Germinal center (tissue), 1 donor: ENCODE data around the gene RYR1.
"Not testable (repeated sequence)": the region's sequence is repeated elsewhere in the genome, so short reads cannot be mapped to it uniquely, and the experiment has no call there.

ENCODE experiments used
- DNase-seq: peaks from one replicate; pipeline ENCODE4 v3.0.0; 2012; ENCODE audit warnings: mixed read lengths, low spot score

RYR1 gene

DNA sequence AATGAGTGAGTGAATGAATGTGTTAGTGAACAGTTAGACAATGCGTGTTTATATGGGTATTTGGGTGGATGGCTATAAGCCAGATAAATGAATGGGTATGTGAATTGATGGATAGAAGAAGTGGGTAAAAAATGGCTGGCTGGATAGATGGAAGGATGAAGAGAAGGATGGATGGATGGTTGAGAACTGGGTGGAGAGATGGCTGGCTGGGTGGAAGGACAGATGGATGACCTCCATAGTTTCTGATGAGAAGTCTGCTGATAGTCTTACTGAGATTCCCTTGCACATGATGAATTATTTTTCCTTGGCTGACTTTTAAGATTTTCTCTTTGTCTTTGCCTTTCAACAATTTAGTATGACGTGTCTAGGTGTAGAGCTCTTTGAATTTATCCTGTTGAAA, 57.4 kb downstream of the RYR1 start:
- DNase-seq, result no peak

DNA sequence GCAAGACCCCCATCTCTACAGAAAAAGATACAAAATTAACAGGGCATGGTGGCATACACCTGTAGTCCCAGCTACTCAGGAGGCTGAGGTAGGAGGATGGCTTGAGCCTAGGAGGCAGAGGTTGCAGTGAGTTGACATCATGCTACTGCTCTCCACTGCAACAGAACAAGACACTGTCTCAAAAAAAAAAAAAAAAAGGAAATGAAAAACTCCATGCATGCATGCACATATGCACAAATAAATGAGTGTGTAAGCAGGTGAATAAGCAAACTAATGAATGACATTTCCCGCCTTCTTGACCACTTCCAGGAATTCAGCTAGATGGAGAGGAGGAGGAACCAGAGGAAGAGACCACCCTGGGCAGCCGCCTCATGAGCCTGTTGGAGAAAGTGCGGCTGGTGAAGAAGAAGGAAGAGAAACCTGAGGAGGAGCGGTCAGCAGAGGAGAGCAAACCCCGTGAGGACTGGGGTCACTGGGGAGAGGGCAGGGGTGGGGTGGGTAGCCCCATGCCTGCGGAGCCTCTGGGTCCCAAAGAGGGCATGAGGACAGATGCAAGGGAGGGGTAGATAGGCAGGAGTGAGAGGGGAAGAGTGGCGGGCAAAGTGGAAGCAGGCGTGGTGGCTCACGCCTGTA, 58.8 kb downstream of the RYR1 start:
- no peak for DNase-seq

GRCh38 chr19:38494379-38494778, 60.9 kb downstream of the RYR1 start:
- no peak for DNase-seq

- DNase-seq, result not testable (repeated sequence)
These were observed 61.9 kb downstream of the RYR1 start for GRCh38 chr19:38495375-38495774.

DNA sequence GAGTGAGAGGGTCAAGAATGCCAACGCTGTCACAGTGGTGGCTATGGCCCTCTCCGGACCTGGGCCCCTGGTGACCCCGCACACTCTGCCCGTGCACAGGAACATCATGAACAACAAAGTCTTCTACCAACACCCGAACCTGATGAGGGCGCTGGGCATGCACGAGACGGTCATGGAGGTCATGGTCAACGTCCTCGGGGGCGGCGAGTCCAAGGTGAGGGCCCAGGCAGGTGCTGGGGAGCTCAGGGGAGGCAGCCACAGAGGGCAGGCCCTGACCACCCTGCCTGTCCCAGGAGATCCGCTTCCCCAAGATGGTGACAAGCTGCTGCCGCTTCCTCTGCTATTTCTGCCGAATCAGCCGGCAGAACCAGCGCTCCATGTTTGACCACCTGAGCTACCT, 62.6 kb downstream of the RYR1 start:
- DNase-seq, result no peak

- no peak for DNase-seq
These were observed 63.4 kb downstream of the RYR1 start for GRCh38 chr19:38496603-38497487.

DNA sequence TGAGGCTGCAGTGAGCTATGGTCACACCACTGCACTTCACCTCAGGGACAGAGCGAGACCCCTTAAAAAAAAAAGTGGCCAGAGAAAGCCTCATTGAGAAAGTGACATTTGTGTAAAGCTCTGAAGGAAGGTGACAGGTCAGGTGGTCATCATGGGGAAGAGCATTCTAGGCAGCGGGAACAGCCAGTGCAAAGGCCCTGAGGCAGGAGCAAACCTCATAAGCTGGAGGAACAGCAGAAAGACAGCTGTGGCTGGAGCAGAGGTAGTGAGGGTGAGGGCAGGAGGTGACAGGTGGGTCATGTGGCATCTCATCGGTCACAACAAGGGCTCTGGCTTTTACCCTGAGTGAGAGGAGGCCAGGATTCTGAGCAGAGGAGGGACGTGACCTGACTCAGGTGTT, 64.4 kb downstream of the RYR1 start:
- no peak for DNase-seq

- DNase-seq, result no peak
These were observed 66.0 kb downstream of the RYR1 start for GRCh38 chr19:38499532-38499931.

GRCh38 chr19:38500450-38500849, 67.0 kb downstream of the RYR1 start:
- no peak for DNase-seq

DNA sequence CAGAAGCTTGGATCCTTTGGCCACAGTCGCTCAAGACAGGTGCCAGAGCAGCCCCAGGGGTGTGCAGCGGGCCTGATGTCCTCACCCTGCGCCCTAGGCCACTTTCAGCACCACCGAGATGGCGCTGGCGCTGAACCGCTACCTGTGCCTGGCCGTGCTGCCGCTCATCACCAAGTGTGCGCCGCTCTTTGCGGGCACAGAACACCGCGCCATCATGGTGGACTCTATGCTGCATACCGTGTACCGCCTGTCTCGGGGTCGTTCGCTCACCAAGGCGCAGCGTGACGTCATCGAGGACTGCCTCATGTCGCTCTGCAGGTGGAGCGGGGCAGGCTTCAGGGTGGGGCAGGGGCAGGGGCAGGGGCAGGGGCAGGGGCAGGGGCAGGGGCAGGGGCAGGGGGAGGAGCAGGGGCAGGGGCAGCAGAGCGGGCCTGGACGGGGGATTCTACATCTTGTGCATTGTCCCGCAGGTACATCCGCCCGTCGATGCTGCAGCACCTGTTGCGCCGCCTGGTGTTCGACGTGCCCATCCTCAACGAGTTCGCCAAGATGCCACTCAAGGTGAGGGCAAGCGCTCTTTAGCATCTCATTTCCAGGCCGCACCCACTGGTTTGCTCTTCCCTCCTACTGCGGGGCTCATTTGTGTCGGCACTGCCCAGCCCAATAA, 69.1 kb downstream of the RYR1 start:
- no peak for DNase-seq

DNA sequence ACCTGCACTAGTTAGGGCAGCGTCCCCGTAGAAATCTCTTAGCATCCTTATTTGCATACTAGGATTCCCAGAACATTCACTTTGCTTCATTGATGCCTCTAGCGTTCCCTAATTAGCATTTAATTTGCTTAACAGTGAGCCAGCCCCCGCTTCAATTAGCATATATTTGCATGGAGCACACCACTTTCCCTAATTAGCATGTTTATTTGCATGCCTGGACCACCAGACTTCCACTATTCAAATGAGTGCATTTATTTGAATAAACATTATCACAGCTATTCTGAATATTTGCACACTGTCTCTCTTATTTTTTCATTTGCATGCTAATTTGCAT, 69.6 kb downstream of the RYR1 start:
- no peak for DNase-seq

GRCh38 chr19:38505958-38506357, 72.5 kb downstream of the RYR1 start:
- no peak for DNase-seq

- no peak for DNase-seq
These were observed 72.9 kb downstream of the RYR1 start for GRCh38 chr19:38506375-38506722.

DNA sequence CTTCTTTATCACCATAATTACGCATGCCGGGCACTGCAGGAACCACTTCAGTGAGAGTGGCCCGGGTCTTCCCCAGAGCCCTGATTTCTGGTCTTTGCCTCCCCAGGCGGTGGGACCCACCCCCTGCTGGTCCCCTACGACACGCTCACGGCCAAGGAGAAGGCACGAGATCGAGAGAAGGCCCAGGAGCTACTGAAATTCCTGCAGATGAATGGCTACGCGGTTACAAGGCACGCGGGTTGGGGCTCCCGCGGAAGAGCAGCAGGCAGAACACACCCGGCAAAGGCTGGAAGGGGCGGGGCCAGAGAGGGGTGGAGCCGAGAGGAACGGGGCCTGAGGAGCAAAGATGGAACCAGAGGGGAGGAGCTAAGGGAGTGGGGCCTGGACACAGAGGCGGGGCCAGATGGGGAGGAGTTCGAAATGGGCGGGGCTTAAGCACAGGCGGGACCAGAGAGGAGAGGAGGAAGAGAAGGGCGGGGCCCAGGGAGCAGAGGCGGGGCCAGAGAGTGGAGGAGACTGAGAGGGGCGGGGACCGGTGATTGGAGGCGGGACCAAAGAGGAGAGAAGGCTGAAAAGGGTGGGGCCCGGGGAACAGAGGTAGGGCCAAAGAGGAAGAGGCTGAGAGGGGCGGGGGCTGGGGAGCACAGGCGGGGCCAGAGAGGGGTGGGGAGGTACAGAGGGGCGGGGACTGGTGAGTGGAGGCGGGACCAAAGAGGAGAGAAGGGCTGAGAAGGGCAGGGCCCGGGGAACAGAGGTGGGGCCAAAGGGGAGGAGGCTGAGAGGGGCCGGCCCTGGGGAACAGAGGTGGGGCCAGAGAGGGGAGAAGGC, 73.4 kb downstream of the RYR1 start:
- DNase-seq, result peak; percentile 92

GRCh38 chr19:38507551-38508127, 74.1 kb downstream of the RYR1 start:
- DNase-seq, result no peak

DNA sequence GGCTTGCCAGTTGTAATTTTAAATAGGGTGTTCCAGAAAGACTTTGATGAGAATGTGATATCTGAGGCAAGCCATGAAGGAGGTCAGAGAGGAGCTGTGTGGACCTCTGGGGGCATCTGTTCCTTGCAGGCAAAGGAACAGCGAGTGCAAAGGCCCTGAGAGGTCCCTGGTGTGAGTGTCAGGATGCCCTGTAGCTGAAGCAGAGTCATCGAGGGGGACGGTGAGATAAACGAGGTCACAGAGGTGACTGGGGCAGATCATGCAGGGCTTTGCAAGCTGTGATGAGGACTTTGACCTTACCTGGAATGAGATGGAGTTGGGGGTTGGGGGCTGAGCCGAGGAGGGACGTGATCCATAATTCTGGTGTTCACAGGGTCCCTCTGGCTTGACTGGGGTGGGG, 75.0 kb downstream of the RYR1 start:
- no peak for DNase-seq

DNA sequence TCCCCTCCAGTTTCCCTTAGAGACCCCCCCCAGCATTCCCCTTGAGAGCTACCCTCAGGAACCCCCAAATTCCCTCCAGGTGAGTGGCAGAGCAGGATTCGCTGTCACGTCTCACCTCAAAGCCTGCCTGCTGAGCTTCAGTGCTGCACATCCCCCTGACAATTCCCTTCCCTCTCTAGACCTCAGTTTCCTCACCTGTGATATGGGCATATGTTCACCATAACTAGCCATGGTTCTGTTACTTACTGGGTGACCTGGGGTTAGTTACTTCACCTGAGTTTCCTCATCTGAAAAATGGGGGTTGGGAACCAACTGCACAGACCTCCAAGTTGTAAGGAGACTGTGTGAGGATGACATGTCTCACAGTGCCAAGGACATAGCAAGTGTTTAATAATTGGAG, 75.5 kb downstream of the RYR1 start:
- no peak for DNase-seq

- no peak for DNase-seq
These were observed 77.7 kb downstream of the RYR1 start for GRCh38 chr19:38511074-38511708.

DNA sequence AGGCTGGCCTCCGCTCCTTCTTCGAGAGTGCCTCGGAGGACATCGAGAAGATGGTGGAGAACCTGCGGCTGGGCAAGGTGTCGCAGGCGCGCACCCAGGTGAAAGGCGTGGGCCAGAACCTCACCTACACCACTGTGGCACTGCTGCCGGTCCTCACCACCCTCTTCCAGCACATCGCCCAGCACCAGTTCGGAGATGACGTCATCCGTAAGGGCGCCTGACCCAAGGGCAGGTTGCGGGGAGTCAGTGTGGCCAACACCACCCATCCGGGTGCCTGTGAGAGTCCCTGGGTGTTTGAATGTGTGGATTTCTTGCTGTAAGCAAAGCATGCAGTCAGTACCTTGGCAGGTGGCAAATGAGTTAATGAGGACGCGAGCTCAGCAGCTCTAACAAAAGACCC, 78.8 kb downstream of the RYR1 start:
- no peak for DNase-seq

GRCh38 chr19:38513156-38513555, 79.7 kb downstream of the RYR1 start:
- not testable (repeated sequence) for DNase-seq

DNA sequence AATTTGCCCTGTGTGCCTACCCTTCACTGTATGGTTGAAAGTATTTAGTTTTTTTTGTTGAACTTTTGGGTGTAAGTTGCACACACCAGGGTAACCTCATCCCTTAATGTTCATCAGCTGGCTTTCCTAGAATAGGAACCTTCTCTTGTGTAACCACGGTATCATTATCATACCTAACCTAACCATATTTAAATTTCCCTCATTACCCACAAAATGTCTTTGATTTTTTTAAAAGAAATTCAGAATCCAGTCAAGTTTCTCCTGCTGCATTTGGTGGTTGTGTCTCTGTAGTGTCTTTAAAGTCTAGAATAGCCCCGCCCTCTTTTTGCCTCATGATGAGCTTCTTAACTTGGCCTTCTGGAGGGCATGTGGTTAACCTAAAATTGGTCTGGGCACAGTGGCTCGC, 80.3 kb downstream of the RYR1 start:
- no peak for DNase-seq
